Measurements from ENCODE around the gene CDH4.
A peak's percentile ranks its signal among the peaks of the same experiment; 100 is the strongest.

Gene CDH4

DNA sequence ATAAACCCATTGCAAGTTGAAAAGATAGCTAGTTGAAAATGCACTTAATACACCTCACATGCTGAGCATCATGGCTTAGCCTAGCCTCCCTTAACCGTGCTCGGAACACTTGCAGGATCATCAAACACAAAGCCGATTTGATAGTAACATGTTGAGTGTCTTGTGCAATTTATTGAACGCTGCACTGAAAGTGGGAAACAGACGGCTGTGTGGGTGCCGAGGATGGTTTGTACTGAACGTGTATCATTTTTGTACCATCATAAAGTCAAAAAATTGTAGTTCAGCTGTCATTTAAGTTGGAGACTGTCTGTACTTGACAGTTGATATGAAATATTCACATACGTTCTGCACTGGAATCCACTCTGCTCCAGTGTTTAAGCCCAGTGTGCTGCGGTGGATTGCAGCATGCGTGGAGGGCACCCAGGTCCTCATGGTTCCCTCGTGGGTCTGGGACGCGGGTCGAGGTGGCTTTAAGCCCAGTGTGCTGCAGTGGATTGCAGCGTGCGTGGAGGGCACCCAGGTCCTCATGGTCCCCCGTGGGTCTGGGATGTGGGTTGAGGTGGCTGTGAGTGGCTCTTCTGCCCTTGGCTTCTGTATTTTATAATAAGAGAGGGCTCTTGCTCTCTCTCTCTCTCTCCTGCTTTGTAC is 77.0 kb downstream of the CDH4 start:
- peak; percentile 14 for DNase-seq (ENCODE audit: low read depth)

DNA sequence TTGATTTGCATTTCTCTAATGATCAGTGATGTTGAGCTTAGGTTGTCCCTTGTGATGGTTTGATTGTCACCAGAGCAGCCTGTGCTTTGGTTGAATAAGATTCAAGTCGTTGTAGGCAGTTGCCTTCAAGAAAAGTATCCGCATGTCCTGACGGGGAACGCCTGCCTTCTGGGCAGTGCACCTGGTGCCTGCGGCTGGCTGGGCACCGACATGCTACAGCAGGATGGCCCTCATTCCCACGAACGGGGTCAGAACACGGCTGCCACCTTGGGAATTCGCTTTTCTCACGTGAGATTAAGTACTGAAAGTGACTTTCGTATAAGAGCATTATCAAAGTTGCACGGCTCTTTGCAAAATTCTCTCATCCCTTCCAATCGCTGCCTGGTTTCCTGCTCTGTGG is 78.4 kb downstream of the CDH4 start:
- no peak for DNase-seq (ENCODE audit: low read depth)

DNA sequence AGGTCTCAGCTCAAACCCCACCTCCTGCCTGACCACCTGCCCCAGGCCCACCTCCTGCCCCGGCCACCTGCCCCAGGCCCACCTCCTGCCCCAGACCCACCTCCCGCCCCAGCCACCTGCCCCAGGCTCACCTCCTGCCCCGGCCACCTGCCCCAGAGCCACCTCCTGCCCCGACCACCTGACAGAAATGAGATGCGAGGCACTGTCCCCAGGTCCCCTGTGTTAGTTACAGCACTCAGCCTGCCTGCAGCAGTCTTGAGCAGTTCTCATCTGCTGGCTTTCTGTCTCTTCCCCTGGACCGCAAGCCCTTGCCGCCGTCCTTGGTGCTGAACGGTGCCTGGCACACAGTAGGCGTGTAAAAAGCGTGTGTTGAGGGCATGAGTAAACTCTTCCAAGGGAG is 79.5 kb downstream of the CDH4 start:
- no peak for DNase-seq (ENCODE audit: low read depth)

DNA sequence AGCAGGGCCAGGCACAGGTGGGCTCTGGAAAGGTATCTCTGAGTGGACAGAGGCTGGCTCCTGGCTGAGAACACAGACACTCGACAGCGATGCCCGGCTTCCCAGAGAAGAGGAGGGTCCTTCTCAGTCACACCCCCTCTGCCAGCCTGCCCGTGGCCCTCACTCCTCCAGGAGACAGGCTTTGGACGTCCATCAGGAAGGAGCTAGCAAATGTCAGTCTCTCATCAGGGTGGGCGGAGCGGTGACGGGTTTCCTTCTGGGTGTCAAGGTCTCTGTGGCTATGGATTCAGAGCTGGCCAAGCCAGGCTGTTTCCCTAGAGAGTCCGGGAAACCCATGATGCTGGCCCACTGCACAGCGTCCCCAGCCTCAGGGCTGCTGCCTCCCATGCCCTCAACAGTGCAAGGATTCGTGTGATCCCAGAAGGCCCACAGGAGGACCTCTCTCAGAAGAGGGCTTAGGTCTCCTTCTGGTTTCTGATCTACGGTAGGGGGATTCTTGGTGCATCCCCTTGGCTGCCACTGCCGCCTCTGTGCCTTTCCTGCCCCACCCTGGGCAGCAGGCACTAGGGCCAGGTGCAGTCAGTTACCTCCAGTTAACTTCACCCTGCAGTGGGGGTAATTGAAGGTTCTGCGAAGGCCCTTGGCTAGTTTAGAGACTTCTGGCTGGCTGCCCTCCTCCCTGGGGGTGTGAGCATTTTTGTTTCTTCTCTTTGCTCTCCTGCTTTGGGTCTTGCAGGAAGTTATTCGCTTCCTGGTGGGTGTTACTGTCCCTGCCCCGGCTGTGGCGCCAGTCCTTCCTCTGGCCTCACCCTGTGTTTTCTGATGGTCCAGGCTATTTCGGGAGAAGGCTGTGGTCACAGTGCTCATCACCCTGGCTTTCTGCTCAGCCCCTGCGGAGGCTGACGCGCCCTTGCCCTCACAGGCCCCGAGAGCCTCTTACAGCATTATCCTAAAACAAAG is 80.2 kb downstream of the CDH4 start:
- no peak for DNase-seq (ENCODE audit: low read depth)

DNA sequence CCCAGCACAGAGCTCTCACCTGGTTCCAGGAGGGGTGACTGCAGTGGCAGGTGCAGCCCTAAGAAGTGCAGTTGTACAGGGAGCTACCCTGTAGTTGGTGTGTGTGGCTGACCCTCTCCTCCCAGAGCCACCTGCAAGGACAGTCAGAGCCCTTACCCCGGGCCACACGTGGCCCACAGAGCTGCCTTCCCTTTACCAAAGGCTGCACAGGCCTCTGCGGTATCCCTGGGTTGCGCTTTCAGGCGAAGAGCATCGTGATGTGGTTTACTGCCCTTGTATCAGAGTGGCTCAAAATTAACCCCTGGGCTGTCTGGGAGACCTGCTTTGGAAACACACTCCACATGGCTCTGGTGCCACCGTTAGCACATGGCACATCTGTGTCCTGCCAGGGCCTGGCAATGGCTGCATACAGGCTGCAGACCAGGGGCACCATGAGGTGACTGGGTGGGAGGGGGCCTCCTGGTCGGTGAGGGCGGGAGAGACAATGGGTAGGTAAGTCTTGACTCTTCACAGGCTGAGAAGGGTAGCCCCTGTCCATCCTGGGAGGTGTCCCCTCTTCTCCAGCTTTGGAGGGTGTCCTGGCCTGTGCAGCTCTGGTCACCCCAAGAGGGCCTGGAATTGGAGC is 81.5 kb downstream of the CDH4 start:
- DNase-seq (ENCODE audit: low read depth), result no peak

- DNase-seq (ENCODE audit: low read depth), result no peak
Measured at GRCh38 chr20:61340157-61340556, 88.1 kb downstream of the CDH4 start.

DNA sequence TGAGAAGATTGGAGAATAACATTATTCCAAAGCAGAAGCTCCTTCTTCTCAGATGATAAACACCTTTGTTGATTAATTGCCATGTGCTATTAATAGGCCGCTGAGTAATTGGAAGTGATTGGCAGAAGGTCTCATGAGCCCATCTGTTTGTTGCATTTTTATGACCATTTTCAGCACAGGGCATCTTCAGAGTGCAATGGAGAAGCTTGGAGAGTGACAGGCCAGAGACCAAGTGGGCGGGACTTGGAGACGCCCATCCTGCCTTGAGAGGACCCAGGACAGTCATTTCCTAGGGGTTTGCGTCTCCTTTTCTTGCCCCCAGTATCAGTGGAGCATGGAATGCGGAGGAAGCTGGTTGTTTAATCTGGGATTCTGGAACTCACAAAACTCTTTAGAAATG is 89.5 kb downstream of the CDH4 start:
- no peak for DNase-seq (ENCODE audit: low read depth)

- no peak for DNase-seq (ENCODE audit: low read depth)
Measured at GRCh38 chr20:61343934-61344333, 91.9 kb downstream of the CDH4 start.

GRCh38 chr20:61345656-61346055 is 93.6 kb downstream of the CDH4 start:
- no peak for DNase-seq (ENCODE audit: low read depth)

- no peak for DNase-seq (ENCODE audit: low read depth)
Measured at GRCh38 chr20:61346996-61347395, 94.9 kb downstream of the CDH4 start.

DNA sequence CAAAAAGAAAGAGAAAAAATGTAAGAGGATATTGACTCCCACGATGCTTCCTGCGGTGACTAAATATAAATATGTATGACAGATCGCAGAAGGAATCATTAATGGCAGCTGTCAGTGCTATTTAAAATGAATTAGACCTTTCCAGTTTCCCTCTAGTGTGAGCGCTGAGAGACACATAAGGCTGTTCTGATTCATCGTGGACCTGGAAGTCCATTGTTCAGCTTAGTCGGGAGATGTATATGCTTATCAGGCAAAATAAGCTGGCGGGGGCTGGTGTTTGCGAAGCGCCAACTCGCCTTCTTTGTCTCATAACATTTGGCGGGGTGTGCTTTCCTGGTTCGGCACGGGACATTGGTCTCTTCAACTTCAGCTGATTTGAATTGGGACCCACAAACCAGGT is 95.4 kb downstream of the CDH4 start:
- no peak for DNase-seq (ENCODE audit: low read depth)

DNA sequence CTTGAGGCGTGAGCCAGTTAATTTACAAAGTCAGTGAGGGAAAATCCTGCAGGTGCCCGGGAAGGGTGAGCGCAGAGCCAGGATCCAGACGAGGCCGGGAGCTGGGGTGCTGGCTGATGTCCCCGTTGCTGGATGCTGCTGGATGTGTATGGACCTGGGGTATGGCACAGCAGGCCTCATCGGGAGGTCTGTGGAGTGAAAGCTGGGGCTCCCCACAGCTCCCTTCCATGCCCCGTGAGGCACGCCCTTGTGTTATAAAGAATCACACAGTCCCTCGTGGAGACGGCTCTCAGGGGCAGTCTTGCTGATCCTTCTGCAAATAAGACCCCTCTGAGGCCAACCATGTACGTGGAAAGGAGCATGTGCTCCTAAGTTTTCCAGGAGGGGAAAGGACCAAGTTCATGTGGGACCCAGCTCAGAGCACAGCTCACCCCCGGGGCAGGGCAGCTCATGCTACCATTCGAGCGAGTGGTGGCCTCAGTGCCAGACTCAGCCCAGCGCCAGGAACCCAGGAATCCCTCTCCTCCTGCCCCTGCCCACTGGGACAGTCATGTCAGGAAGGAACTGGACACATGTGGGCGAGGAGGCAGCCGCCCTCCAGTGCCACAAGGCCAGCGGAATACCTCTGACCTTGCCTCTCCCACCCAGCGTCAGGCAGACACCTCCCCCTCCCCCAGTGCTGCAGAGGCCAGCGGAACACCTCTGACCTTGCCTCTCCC is 97.5 kb downstream of the CDH4 start:
- DNase-seq (ENCODE audit: low read depth), result no peak

DNA sequence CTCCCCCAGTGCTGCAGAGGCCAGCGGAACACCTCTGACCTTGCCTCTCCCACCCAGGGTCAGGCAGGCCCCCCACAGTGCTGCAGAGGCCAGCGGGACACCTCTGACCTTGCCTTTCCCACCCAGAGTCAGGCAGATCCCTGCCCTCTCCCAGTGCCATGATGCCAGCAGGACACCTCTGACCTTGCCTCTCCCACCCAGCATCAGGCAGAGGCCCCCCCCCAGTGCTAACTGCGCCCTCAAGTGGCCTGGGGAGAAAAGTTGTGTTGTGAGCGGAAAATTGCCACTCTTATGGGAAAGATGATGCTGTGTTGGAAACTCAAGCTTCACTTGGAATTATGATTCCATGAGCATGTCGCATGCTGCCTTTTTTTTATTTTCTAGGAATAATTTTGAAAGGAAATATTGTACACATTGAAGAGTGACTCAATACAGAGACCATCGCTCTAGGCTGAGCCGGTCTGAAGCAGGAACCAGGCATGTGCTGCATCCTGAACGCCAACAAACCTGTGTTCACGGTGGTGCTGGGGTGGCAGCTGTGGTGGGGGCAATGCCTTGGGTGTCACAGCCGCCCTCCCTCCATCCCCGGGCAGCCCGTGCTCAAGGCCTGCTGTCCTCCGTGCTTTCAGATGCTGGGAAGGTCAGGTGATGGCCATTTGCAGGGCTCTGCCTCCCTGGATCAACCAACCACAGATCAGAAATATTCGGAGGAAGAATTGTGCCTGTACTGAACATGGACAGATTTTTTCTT is 98.6 kb downstream of the CDH4 start:
- DNase-seq (ENCODE audit: low read depth), result no peak

- DNase-seq (ENCODE audit: low read depth), result no peak
Measured at GRCh38 chr20:61352346-61353260, 100.5 kb downstream of the CDH4 start.

- DNase-seq (ENCODE audit: low read depth), result peak; percentile 11
Measured at GRCh38 chr20:61353261-61354000, 101.4 kb downstream of the CDH4 start.

DNA sequence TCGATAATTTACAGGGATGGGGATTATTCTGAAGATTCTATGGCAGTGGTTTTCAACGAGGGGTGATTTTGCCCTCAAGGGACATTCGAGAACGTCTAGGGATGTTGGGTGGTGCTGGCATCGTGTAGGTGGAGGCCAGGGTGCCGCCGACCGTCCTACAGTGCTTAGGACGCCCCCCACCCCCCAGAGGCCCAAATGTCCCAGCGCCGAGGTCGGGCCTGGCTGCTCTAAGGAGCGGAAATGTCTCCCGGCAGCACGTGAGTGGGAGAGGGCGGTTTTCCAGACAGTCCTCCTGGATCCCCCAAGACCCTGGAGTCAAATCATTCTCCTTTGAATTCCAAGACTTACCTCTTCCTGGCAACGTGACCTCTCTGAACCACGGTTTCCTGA is 101.9 kb downstream of the CDH4 start:
- DNase-seq (ENCODE audit: low read depth), result no peak

- DNase-seq (ENCODE audit: low read depth), result no peak
Measured at GRCh38 chr20:61354501-61354900, 102.4 kb downstream of the CDH4 start.

DNA sequence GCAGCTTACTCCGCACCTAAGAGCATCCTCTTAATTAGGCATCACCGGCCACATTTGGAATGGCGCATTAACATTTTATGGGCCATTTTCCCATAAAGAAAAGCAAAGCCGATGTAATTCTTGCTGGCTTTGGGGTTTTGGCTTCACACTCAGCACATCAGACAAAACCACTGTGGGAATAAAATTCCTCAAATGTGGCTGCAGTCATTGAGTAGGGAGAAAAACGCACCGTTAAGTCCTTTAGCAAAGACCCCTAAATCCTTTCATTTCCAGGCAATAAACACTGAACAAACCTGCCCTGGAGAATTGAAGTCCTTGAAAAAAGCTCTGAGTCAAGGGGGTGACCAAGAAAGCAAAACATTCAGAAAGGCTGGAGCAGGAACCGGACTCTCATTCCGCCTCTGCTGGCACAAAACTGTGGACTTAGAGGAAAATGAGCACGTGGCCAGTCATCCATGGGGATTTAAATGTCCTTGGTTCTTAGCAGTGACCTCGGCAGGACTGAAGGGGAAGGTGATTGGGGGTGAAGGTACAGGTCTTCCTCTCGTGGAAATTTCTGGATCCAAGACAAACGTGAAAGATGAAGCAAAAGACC is 102.9 kb downstream of the CDH4 start:
- no peak for DNase-seq (ENCODE audit: low read depth)

GRCh38 chr20:61355585-61355984 is 103.5 kb downstream of the CDH4 start:
- no peak for DNase-seq (ENCODE audit: low read depth)

Measured in iris pigment epithelial cell (primary cell).